Nucleus accumbens (tissue), 56 donors: ENCODE data around the gene GATAD2B.
"Not testable (repeated sequence)": the region's sequence is repeated elsewhere in the genome, so short reads cannot be mapped to it uniquely, and the experiment has no call there.

Experiments
- DNase-seq, 56 donors: peaks; one replicate each; lab custom pipeline; 2025; lab: John Stamatoyannopoulos, UW

Gene GATAD2B

DNA sequence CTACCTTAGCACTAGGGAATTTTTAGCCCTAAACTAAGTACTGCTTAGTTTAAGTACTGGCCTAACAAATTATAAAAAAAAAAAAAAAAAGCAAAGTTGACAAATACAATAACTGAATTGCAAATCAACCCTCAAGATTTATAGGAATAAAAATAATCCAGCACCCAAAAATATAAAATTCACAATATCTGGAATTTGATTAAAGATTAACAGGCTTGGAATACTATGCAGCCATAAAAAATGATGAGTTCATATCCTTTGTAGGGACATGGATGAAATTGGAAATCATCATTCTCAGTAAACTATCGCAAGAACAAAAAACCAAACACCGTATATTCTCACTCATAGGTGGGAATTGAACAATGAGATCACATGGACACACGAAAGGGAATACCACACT, 78.4 kb downstream of the GATAD2B start:
- DNase-seq: not testable (repeated sequence)

DNA sequence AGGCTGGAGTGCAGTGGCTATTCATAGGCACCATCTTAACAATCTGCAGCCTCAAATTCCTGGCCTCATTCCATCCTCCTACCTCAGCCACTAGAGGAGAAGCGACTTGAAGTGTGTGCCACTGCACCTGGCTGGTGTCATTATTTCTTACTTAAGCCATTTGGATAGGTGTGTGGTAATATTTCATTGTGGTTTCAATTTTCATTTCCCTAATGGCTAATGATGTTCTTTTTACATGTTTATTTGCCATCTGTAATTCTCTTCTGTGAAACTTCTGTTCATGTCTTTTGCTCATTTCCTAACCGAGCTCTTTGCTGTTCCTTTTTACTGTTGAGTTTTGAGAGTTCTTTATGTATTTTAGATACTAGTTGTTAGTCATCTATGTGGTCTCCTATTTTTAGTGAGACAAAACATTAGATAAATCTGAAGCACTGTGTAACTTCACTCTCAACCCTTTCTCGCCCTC, 80.7 kb downstream of the GATAD2B start:
- DNase-seq: no peak

DNA sequence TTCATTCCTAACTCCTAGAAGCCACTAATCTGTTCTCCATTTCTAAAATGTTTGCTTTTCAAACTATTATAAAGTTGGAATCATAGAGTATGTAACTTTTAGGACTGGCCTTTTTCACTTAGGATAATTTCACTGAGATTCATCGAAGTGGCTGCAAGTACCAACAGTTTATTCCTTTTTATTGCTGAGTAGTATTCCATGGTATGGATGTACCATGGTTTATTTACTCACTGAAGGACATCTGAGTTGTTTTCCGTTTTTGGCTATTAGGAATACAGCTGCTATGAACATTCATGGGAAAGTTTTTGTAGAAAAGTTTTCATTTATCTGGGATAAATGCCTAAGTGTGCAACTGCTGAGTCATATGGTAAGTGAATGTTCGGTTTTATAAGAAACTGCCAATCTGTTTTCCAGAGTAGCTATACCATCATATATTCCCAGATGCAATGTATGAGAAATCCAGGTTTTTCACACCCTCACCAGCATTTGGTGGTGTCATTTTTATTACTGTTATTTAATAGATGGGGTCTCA, 81.2 kb downstream of the GATAD2B start:
- no peak for DNase-seq

DNA sequence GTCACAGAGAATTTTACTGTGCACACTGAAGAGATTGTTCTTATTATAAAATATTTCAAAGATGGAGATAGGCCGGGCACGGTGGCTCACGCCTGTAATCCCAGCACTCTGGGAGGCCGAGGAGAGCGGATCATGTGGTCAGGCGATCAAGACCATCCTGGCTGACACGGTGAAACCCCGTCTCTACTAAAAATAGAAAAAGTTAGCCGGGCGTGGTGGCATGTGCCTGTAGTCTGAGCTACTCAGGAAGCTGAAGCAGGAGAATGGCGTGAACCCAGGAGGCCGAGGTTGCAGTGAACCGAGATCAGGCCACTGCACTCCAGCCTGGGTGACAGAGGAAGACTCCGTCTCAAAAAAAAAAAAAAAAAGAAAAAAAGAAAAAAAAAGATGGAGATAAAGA, 82.0 kb downstream of the GATAD2B start:
- DNase-seq: not testable (repeated sequence)

DNA sequence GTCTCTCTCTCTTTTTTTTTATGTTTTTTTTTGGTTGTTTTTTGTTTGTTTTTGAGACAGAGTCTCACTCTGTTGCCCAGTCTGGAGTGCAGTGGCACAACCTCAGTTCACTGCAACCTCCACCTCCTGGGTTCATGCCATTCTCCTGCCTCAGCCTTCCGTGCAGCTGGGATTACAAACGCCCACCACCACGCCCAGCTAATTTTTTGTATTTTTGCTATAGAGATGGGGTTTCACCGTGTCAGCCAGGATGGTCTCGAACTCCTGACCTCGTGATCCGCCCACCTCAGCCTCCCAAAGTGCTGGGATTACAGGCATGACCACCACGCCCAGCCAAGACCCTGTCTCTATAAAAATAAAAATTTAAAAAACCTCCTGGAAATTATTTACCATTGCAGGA, 88.8 kb downstream of the GATAD2B start:
- not testable (repeated sequence) for DNase-seq

DNA sequence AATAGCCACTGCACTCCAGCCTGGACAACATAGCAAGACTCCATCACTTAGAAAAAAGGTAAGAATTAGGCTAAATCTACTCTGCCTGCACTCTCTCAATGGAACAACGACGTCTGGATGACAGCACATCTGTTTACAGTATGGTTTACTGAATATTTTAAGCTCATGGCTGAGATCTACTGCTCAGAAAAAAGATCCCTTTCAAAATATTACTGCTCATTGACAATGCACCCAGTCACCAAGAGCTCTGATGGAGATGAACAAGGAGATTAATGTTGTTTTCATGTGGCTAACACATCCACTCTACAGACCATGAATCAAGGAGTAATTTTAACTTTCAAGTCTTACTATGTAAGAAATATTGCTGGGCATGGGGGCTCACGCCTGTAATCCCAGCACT, 89.6 kb downstream of the GATAD2B start:
- DNase-seq: no peak

DNA sequence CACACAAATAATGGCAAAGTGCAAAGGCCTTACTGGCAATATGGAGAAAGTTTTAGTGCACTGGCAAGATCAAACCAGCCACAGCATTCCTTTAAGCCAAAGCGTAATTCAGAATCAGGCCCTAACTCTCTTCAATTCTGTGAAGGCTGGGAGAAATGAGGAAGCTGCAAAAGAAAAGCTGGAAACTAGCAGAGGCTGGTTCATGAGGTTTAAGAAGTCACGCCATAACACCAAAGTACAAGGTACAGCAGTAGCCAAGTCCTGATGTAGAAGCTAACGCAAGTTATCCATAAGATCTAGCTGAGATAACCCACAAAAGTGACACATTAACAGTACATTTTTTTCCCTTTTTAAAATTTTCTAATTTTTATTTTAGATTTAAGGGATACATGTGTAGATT, 90.5 kb downstream of the GATAD2B start:
- no peak for DNase-seq

DNA sequence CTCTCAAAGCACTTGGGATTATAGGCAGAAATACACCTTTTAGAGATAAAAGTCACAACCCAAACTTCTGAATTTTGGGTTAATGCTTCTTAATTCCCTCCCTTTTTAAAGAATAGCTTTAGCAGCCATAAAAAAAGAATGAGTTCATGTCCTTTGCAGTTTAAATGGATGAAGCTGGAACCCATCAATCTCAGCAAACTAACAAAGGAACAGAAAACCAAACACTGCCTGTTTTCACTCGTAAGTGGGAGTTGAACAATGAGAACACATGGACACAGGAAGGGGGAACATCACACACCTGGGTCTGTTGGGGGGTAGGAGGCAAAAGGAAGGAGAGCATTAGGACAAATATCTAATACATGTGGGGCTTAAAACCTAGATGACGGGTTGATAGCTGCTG, 91.7 kb downstream of the GATAD2B start:
- no peak for DNase-seq

DNA sequence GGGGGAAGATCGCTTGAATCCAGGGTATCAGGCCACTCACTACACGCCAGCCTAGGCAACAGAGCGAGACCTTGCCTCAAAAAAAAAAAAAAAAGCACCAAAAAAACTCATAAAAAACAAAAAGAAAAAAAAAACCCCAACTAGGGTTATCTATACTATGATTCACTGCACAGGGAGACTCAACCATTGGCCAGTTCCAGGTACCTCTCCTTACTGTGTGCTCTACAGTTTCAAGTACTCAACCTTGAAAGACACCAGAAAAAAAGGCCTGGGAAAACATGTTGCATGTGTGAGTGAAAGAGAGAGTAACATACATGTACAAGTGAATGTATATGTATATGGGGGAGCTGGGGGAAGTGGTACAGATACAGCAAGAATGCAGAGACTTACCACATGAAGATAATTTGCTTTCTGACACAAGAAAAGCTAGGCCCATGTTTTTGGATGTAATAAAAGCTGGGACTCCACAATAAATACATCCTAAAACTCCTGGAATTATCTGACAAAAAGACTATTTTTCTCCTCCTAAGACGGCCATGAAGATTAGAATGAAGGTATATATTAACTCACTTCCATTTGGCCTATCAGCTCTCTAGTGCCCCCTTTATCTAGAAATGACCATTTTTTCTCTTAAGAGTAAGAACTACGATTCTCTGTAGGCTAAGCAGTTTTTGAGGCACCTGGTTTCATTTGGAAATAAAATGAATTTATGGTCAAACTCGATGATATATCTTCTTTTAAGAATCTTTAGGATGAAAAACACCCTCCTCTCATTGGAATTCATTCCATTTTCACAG, 95.4 kb downstream of the GATAD2B start:
- no peak for DNase-seq

DNA sequence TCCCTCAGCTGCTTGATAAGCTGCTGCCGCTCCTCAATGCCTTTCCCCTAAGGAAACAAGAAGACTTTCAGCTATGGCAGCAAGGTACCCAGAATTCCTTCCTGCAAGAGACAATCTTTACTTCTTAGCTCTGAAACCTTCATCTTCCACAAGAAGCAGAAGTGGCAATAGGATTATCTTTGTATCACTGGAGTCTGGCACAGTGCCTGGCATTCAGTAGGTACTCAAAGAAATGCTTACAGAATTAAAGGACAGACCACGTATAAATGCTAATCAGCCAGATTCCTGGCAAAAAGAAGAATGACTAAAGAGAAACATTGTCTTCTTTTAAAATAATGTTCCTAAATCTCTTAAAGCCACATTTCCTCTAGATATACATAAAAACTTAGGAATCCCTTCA, 103.9 kb downstream of the GATAD2B start:
- DNase-seq: no peak

DNA sequence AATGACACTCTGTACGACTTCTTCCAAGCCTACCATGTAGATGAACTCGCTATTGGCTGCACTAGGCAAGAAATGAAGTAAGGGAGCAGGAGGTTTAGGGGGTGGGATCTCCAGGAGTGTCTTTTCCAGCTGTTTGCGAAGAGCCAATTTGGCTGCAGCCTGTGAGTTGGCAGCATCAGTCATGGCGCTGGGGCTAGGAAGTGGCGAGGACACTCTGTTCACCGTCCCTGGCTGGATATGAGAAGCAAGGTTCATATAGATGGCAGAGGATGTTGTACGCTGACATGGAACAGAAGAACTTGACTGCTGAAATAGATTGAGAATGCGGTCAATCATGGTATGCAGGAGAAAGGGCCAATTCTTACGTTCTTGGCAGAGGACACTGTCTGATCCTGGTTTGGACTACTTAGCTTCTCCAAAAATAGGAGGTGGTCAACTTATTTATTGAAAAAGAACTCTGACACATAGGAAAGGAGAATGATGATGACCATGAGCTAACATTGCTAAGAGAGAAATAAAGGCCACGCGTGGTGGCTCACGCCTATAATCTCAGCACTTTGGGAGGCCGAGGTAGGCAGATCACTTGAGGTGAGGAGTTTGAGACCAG, 106.4 kb downstream of the GATAD2B start:
- no peak for DNase-seq

DNA sequence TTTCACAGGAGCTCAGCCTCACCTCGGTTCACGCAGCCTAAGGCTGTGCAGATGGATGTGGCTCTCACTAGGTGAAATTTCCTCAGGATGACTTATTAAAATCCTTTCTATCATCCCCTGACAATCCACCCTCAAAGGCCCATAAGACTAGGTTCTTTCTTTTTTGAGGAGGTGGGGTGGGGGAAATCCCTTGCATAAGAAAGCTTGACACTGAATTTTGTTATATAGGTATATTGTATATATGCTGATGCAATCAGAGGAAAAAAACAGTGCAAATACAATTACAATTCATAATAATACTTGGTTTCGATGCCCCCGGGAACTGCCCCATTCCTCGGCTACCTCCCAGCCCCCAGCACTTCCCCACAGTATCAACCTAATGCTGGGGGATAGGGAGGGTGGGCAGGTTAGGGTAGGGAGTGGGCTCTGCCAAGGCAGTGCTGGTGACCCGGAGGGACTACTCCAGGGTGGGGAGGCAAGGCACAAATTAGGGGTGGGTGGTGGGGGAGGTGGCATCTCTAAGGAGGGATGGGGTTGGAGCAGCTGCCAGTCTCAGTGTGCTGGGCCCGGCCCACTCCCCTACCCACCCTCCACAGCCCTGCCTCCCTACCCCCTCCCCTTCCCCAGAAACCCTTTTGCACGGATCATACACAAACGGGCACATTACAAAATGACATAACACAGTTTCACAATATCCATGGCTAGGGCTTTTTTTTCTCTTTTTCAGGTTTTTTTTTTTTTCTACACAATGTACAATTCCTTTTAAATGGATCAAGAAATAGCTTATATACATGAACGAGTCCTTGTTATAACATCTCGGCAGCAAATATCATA, 116.7 kb downstream of the GATAD2B start:
- DNase-seq: no peak

DNA sequence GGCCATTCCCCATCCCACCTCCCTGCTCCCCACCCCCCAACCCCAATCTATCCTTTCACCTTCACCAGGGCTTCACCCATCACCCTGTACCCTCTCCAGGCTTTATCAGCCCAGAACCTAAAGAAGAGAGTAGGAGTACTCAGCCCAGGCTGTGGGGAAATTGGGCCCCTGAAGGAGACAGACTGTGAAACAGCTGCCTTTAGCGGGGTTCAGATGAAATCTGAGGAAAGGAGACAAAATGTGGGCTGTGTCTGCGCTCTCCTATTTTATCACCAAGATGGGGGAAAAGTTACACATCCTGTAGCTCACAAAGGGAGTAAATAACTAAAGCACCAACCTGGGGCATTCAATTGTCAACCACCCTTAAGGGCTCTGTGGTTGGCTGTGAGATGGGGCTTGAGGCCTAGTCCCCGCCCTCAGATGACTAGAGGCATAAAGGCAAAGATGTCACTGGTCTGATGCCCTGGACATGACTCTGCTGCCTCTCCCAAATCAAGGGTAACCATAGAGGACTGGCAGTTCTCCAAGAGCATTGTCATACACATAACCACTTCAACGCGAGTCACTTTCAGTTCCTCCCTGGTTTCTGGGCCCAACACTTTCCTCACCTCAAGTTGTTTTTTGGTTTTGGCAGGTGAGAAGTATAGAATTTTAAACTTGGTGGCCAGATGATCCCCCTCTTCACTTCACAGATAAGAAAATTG, 117.6 kb downstream of the GATAD2B start:
- no peak for DNase-seq

DNA sequence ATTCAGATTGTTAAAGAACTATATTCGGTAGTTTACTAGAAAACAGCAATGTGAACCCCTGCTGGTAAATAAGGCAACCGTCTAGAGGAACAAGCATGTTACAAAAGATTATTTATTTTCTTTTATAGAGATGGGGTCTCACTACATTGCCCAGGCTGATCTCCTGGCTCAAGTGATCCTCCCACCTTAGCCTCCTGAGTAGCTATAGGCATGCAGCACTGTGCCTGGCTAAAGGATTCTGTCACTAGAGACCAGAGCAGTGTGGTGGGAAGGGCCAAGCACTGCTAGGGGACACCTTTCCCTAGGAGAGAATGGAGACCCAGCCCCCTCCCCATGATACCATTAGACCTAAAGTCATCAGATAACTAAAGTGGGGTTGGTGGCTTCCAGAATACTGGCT, 118.7 kb downstream of the GATAD2B start:
- DNase-seq: no peak

DNA sequence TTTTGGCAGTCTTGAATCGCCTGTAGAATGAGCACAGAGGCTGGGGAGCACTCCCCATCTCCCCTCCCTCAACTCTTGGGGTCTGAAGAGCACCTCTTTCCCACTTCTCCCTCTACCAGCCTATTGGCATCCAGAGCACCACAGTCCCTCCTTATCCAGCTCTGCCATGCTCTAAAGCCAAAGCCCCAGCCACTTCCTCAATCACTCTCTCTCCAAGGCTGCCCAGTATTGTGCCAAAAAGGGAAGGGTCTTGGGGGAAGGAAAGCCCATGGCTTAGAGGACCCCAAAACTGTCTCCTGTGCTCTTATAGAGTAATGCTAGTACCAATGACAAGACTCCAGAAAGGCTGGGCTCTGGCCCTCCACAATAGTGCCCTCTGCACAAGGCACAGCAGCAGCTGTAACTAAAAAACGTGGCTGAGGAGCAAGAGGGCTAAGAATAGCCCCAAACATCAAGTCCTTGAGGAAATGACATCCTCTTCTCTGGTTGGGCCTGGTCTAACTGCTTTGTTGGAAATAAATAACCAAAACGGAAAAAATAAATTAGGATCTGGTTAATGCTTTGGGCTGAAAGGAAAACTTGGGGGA, 119.2 kb downstream of the GATAD2B start:
- no peak for DNase-seq

DNA sequence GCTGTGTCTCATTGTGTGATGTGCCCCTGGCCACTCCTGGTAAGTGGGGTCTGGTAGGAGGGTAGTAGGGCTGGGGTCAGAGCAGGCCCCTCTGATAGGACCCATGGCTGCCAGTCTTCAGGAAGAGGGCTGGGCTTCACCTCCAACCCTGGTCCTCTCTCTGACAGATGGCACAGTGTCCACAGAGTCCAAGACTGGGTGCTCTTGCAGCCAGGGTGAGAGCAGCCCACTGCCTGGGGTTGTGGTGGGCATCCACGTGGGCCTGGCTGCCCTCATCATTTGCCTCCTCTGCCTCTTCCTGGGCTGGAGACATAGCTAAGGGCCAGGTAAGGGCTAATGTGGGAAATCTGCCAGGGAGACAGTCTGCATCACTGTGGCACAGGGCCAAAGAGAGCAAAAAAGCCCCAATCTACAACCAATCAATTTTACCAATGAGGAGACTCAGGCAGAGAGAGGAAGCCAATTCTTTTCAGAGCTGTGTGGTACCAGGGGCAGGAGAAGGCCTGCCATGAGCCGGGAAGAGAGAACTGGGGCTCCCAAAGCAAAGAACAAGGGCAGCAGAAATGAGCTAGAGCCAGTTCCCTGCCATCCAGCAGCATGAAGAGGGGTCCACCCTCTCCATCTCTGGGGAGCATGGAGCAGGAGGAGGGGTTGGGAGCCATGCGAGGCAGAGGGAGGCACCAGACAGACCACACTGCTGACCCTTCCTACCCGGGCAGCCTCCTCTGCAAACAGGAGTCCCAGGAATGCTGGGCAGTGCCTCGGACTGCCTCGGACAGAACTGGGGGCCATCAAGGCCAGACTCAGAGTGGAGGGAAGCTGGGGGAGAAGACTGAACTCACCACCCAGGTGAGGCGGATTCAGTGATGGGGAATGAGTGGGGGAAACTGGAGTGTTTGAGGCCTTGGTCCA, 120.7 kb downstream of the GATAD2B start:
- DNase-seq: no peak

DNA sequence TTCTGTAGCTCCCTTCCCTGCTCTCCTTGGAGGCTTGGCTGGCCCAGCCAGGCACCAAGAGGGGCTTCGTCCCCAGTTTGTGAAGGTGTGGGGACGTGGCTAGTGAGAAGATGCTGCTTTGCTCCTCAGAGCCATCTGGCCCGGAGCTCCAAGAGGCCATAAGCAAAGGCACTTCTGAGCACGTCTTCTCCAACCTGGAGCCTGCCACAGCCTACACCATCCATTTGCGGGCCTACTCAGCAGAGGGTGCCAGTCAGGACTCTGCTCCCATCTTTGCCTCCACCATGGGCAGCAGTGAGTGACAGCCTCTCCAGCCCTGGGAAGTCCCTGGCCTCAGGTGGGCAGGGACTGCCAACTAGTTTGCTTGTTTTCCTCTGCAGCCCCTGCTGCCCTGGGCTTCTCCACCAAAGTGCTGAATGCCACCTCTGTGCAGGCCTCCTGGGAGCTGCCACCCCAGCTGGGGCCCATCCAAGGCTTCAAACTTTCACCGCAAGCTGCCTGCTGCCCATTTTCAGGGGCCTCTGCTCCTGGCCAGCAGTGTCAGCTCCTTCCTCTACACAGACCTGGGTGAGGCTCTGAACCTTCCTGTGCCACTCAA, 121.6 kb downstream of the GATAD2B start:
- no peak for DNase-seq

DNA sequence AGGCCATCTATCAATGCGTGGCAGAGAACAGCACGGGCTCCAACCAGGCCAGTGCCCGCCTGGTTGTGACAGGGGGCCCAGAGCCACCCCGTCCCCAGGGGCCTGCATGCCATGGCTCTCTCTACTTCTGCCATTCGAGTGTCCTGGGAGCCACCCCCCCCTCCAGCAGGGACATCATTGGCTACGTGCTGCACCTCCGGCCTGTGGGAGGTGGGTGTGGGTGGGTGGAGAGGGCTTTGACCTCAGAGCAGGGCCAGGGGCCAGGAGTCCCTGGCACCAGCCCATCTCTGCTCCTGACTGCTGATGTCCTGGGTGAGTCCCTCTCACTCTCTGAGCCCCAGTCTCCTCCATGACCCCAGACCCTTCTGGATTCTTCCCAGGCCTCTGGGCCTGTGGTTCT, 122.3 kb downstream of the GATAD2B start:
- no peak for DNase-seq
